ENCODE measurements around the gene UBE3B. TPM values are rescaled to one million over a fixed set of nuclear protein-coding genes. Genes with fewer than 3 reads are reported as not detected.
A peak's percentile ranks its signal among the peaks of the same experiment; 100 is the strongest.

UBE3B gene
- total and polyA plus RNA-seq, 8 donors: 9.4 to 104 (median 22.2) TPM

GRCh38 chr12:109440851-109441490 is 36.5 kb upstream of the UBE3B start:
- peak in 1 of 2 donors; percentile 75 for DNase-seq
- H3K4me1 ChIP-seq: no peaks in the 10 kb centered on the region
- no peak overlapping the region for H3K27ac ChIP-seq
- TF ChIP-seq POLR2A (IDR thresholded peaks at IDR 0.05): no peak
- no peak for TF ChIP-seq CTCF (IDR thresholded peaks at IDR 0.05)
- no peak for TF ChIP-seq EP300 (IDR thresholded peaks at IDR 0.05)
- H3K27me3 ChIP-seq: no peaks in the 10 kb centered on the region
- no peaks in the 10 kb centered on the region for H3K9me3 ChIP-seq
- intact Hi-C loops (cut with DNase I; ENCODE audit: low total_unique reads): no loop called here
- no peak overlapping the region for H3K4me3 ChIP-seq
- H3K36me3 ChIP-seq: peaks cover 0 to 25% (median 21%) of the 10 kb centered on the region in 4 donors
- WGBS, 5 donors: 39 to 55% (median 50%) methylated on average over 6 to 9 of the region's 9 CpGs

DNA sequence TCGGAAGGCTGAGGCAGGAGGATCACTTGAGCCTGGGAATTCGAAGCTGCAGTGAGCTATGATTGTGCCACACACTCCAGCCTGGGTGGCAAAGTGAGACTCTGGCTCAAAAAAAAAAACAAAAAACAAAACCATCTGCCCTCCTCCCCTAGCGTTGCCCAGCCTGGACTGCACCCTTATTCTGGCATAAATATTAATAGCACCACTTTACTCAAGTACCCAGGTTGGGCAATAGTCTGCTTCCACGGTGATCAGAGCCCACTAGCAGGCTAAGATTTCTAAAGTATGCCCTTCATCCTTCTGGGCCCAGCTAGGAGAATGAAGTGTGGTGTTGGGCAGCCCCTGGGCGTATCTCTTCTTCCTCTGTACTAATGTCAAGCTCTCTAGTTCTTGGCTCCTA is 33.6 kb upstream of the UBE3B start:
- no peaks in the 10 kb centered on the region for H3K27me3 ChIP-seq
- no peak for DNase-seq
- TF ChIP-seq EP300 (IDR thresholded peaks at IDR 0.05): no peak
- H3K9me3 ChIP-seq: no peaks in the 10 kb centered on the region
- H3K36me3 ChIP-seq: peaks cover 0 to 53% (median 48%) of the 10 kb centered on the region in 4 donors
- 77 to 91% (median 85%) methylated on average over 5 of the region's 5 CpGs for WGBS, 5 donors
- intact Hi-C loops (cut with DNase I; ENCODE audit: low total_unique reads): no loop called here
- H3K4me1 ChIP-seq: peaks cover 0 to 4% (median under 1%) of the 10 kb centered on the region in 4 donors
- no peak overlapping the region for H3K4me3 ChIP-seq
- H3K27ac ChIP-seq: no peak overlapping the region

DNA sequence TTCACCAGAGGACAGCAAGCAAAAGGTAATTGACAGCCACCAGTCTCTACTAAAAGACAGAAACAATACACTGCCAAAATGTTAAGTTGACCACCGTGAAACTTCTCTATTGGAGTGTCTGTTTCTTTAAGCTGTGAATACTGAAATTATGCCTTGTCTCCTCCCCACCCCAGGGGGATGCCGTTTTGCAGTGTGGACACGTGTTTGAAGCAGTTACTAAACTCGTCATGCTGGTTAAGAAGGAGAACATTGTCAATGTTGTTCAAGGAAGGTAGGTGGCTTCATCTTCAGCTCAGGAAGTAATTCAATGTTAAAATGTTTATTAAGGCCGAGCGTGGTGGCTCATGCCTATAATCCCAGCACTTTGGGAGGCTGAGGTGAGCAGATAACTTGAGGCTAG is 33.2 kb upstream of the UBE3B start:
- H3K36me3 ChIP-seq: peaks cover 0 to 57% (median 50%) of the 10 kb centered on the region in 4 donors
- intact Hi-C loops (cut with DNase I; ENCODE audit: low total_unique reads): no loop called here
- H3K27me3 ChIP-seq: no peaks in the 10 kb centered on the region
- H3K4me1 ChIP-seq: peaks cover 0 to 9% (median 3%) of the 10 kb centered on the region in 4 donors
- H3K27ac ChIP-seq: no peak overlapping the region
- WGBS, 5 donors: 53 to 69% (median 63%) methylated on average over 6 of the region's 6 CpGs
- no peaks in the 10 kb centered on the region for H3K9me3 ChIP-seq
- no peak overlapping the region for H3K4me3 ChIP-seq
- no peak for DNase-seq
- TF ChIP-seq POLR2AphosphoS5 (IDR thresholded peaks at IDR 0.05) (no peak), CTCF (IDR thresholded peaks at IDR 0.05) (no peak), POLR2A (IDR thresholded peaks at IDR 0.05) (no peak), EP300 (IDR thresholded peaks at IDR 0.05) (no peak)

DNA sequence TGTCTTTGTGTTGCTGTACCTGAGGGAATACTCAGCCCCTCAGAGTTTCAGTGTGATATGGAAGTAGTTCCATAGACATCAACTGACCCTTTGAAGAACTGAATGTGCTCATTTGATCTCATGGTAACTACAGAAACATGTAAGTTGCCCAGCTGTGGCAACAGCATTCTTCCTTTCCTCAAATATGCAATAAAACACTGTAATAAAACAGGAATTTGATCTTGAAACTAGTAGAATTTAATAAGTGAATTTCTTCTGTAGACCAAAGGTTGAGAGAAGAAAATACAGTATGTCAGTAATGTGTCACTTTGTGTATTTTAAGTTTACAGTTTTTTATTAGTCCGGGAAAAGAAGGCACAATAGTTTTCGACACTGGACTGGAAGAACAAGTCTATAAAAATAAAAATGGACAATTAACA is 32.2 kb upstream of the UBE3B start:
- WGBS, 5 donors: 87 to 96% (median 90%) methylated on average over 2 of the region's 2 CpGs
- DNase-seq: no peak
- Histone ChIP-seq H3K27me3 (no peaks in the 10 kb centered on the region), H3K4me3 (no peak overlapping the region), H3K27ac (no peak overlapping the region), H3K36me3 (peaks cover 0 to 66% (median 59%) of the 10 kb centered on the region in 4 donors), H3K9me3 (no peaks in the 10 kb centered on the region), H3K4me1 (peaks cover 0 to 15% (median 4%) of the 10 kb centered on the region in 4 donors)
- TF ChIP-seq CTCF (IDR thresholded peaks at IDR 0.05) (no peak), EP300 (IDR thresholded peaks at IDR 0.05) (no peak), POLR2AphosphoS5 (IDR thresholded peaks at IDR 0.05) (no peak), POLR2A (IDR thresholded peaks at IDR 0.05) (no peak)
- intact Hi-C loops (cut with DNase I; ENCODE audit: low total_unique reads): no loop called here

GRCh38 chr12:109446869-109447268 is 30.6 kb upstream of the UBE3B start:
- 83 to 94% (median 91%) methylated on average over 8 of the region's 8 CpGs for WGBS, 5 donors
- H3K4me1 ChIP-seq: peaks cover 0 to 30% (median 6%) of the 10 kb centered on the region in 4 donors
- intact Hi-C loops (cut with DNase I; ENCODE audit: low total_unique reads): no loop called here
- peaks cover 14 to 83% (median 73%) of the 10 kb centered on the region in 4 donors for H3K36me3 ChIP-seq
- H3K27ac ChIP-seq: no peak overlapping the region
- H3K27me3 ChIP-seq: no peaks in the 10 kb centered on the region
- TF ChIP-seq CTCF (IDR thresholded peaks at IDR 0.05) (no peak), POLR2A (IDR thresholded peaks at IDR 0.05) (no peak), EP300 (IDR thresholded peaks at IDR 0.05) (no peak), POLR2AphosphoS5 (IDR thresholded peaks at IDR 0.05) (no peak)
- H3K4me3 ChIP-seq: no peak overlapping the region
- no peaks in the 10 kb centered on the region for H3K9me3 ChIP-seq
- no peak for DNase-seq

Measured in stomach (tissue), 9 donors.